Measurements from ENCODE around the gene TULP4.

TULP4 gene

GRCh38 chr6:158322400-158322723 lies 10.1 kb downstream of the TULP4 start:
- Mint-ChIP-seq H3K27ac (no peak overlapping the region), H3K4me3 (no peak overlapping the region), H3K4me1 (no peaks in the 10 kb centered on the region), H3K36me3 (ENCODE audit: low read depth) (peaks cover 72% of the 10 kb centered on the region), H3K9me3 (peaks cover 22% of the 10 kb centered on the region), H3K27me3 (ENCODE audit: low read depth, poor library complexity) (peaks cover 3% of the 10 kb centered on the region)
- DNase-seq, result no peak
- no peak for TF ChIP-seq CTCF (IDR thresholded peaks at IDR 0.05)

DNA sequence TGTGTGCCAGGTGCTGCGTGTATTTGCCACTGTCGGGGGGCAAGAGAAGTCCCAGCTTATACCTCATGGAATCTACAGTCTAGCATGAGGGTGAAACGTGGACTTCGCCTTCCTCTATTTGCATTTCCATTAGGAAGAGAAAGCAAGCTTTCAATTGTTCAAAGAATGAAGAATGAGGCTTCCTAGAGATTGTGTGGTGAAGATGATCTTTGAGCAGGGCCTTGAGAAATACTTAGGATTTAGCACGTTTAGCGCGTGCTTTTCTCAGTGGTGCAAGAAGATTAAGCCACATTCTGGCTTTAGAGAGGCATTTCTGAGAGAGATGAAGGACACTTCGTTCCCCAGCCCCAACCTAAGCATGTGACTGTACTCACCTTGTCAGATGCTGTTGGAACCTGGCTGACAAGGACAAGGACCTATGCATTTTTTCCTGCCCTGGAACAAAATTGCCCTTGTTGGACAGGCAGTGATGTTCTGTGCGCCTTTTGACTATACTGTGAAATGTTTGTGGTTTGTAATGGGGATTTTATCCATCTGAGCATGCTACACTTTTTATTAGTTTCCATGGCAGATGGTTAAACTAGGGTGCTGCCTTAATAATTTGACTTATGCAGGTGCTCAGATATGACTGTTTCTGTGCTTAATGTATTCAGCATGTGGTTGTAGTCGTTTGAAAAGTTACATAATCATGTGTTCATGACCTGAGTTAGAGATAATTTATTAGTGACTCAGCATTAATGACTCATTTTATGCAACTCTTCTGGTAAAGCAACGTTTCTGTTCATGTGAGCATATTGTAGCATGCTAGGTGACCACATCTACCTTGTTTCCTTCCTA lies 10.7 kb downstream of the TULP4 start:
- Mint-ChIP-seq H3K27ac (no peak overlapping the region), H3K4me3 (no peak overlapping the region), H3K4me1 (peaks cover 5% of the 10 kb centered on the region), H3K36me3 (ENCODE audit: low read depth) (peaks cover 70% of the 10 kb centered on the region), H3K27me3 (ENCODE audit: low read depth, poor library complexity) (peaks cover 2% of the 10 kb centered on the region), H3K9me3 (peaks cover 17% of the 10 kb centered on the region)
- no peak for DNase-seq
- no peak for TF ChIP-seq CTCF (IDR thresholded peaks at IDR 0.05)

DNA sequence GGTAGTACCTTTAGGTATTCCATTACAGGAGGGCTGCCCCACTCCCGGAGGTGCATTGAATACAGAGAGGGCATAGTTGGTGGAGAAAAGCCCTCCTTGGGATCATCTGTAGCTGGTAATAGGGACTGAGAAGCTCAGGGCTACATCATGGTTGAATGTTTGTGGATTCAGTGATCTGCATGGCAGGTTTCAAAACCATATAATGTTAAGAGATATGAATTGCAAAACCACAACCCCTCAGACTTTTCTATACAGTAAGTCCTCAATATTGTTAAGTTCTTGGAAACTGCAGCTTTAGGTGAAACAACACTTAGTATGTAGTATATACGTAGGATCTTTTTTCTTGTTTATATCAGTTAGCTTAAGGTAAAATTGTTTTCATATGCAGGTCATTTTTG lies 11.3 kb downstream of the TULP4 start:
- TF ChIP-seq CTCF (IDR thresholded peaks at IDR 0.05), result no peak
- peaks cover 13% of the 10 kb centered on the region for H3K9me3 Mint-ChIP-seq
- H3K36me3 Mint-ChIP-seq (ENCODE audit: low read depth), result peaks cover 67% of the 10 kb centered on the region
- peaks cover 10% of the 10 kb centered on the region for H3K4me1 Mint-ChIP-seq
- no peak overlapping the region for H3K4me3 Mint-ChIP-seq
- DNase-seq, result no peak
- H3K27me3 Mint-ChIP-seq (ENCODE audit: low read depth, poor library complexity), result no peaks in the 10 kb centered on the region
- H3K27ac Mint-ChIP-seq, result no peak overlapping the region

GRCh38 chr6:158324136-158324535 lies 11.9 kb downstream of the TULP4 start:
- Mint-ChIP-seq H3K27ac (no peak overlapping the region), H3K4me3 (no peak overlapping the region)

DNA sequence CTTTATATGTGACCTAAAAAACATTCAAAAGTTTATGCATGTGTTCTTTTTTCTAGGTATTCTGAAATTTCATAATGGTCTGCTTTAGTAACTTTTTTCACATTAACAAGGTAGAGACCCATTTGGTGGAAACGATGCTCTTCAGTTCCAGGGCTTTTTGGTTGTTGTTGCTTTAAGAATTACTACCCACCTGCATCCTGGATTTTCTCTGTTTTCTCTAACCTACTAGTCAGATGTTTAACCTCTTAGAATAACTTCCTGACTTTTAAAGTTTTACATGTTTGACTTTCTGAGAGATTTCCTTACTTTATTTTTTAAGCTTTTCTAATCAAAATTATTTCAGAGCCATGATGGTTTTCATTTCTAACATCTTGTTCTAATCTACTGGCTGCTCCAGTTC lies 14.9 kb downstream of the TULP4 start:
- TF ChIP-seq CTCF (IDR thresholded peaks at IDR 0.05), result no peak
- no peak overlapping the region for H3K4me3 Mint-ChIP-seq
- H3K27ac Mint-ChIP-seq, result no peak overlapping the region
- peaks cover 35% of the 10 kb centered on the region for H3K9me3 Mint-ChIP-seq
- no peaks in the 10 kb centered on the region for H3K27me3 Mint-ChIP-seq (ENCODE audit: low read depth, poor library complexity)
- H3K36me3 Mint-ChIP-seq (ENCODE audit: low read depth), result peaks cover 70% of the 10 kb centered on the region
- no peak for DNase-seq
- H3K4me1 Mint-ChIP-seq, result peaks cover 11% of the 10 kb centered on the region

More at GRCh38 chr6:158324136-158324535, 11.9 kb downstream of the TULP4 start:
- no peak for DNase-seq
- Mint-ChIP-seq H3K9me3 (peaks cover 13% of the 10 kb centered on the region), H3K4me1 (peaks cover 11% of the 10 kb centered on the region), H3K36me3 (ENCODE audit: low read depth) (peaks cover 65% of the 10 kb centered on the region), H3K27me3 (ENCODE audit: low read depth, poor library complexity) (no peaks in the 10 kb centered on the region)
- TF ChIP-seq CTCF (IDR thresholded peaks at IDR 0.05), result no peak

DNA sequence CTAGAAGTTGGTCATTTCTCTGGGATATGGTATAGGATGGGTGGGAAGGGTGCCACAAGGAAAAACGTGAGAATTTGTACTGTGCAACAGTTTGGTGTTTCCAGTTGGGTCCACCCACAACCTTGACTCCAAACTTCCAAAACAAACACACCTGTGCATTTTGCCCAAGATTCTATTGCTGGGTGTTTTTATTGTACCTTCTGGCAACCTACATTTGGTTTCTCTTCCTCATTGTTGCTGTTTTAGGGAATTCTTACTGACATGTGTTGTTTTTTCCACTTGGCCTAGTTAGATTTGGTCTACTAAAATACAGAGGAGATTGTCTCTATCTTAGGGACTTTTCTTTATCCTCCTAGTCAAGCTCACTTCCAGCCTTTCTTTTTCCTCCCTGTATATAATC lies 16.7 kb downstream of the TULP4 start:
- H3K36me3 Mint-ChIP-seq (ENCODE audit: low read depth), result peaks cover 79% of the 10 kb centered on the region
- no peak overlapping the region for H3K4me3 Mint-ChIP-seq

More for the DNA sequence above, 16.7 kb downstream of the TULP4 start:
- no peak for DNase-seq
- peaks cover 11% of the 10 kb centered on the region for H3K4me1 Mint-ChIP-seq
- no peak for TF ChIP-seq CTCF (IDR thresholded peaks at IDR 0.05)
- H3K27me3 Mint-ChIP-seq (ENCODE audit: low read depth, poor library complexity), result no peaks in the 10 kb centered on the region
- peaks cover 50% of the 10 kb centered on the region for H3K9me3 Mint-ChIP-seq
- H3K27ac Mint-ChIP-seq, result peak overlapping the region; percentile 59

All from nephron progenitor cell (in vitro differentiated cells).